Measurements from ENCODE around the gene BAIAP3. TPM values are rescaled to one million over a fixed set of nuclear protein-coding genes. Genes with fewer than 3 reads are reported as not detected.
A peak's percentile ranks its signal among the peaks of the same experiment; 100 is the strongest.

Gene BAIAP3
- total and polyA plus RNA-seq, 2 of the 4 experiments (the other 2 are of a cell fraction): 0.36 to 0.65 TPM

DNA sequence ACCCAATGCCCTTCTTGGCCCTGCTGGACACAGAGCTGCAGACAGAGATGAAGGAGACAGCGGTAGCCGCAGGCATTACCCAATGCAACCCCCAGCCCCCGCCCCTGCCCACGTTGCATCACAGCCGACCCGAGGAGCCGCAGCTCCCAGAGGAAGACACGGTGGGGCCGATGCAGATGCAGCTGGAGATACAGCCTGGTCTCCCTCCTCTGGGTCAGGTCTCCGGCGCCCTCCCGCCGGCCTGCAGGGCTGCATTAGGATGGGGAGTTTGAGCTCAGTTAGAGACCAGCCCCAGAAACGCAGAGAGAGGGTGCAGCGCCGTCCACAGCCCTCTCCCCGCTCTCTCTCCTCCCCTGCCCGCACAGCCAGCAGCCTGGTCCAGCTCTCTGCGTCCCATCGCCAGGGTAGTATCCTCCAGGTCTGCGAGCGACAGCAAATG is 43.4 kb upstream of the BAIAP3 start:
- peaks cover 61% of the 10 kb centered on the region for H3K27me3 ChIP-seq (ENCODE audit: control insufficient read depth, insufficient read depth, low read length)
- peak; percentile 59 for TF ChIP-seq CEBPB (IDR thresholded peaks at IDR 0.05; ENCODE audit: low read depth, low read length)
- TF ChIP-seq CHD1 (IDR thresholded peaks at IDR 0.05; ENCODE audit: low read depth, low read length): no peak
- TF ChIP-seq, protein P1, sequence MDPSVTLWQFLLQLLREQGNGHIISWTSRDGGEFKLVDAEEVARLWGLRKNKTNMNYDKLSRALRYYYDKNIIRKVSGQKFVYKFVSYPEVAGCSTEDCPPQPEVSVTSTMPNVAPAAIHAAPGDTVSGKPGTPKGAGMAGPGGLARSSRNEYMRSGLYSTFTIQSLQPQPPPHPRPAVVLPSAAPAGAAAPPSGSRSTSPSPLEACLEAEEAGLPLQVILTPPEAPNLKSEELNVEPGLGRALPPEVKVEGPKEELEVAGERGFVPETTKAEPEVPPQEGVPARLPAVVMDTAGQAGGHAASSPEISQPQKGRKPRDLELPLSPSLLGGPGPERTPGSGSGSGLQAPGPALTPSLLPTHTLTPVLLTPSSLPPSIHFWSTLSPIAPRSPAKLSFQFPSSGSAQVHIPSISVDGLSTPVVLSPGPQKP (IDR thresholded peaks at IDR 0.05; ENCODE audit: borderline replicate concordance, low read depth, low read length): no peak
- peak; percentile 13; the same call in 1 of the 2 replicates for TF ChIP-seq MAZ (IDR thresholded peaks at IDR 0.05; ENCODE audit: borderline replicate concordance, low read depth, low read length)
- TF ChIP-seq BHLHE40 (IDR thresholded peaks at IDR 0.05; ENCODE audit: low read depth, low read length): no peak
- ATAC-seq (ENCODE audit: low read depth) (peak; percentile 43; the same call in 1 of the 2 replicates), DNase-seq (no peak)
- no peak overlapping the region for H3K14ac ChIP-seq (replicated peaks; ENCODE audit: low read depth, low read length)
- no peak overlapping the region for H2AK5ac ChIP-seq (ENCODE audit: low read depth, low read length)
- H2BK120ac ChIP-seq (ENCODE audit: low read depth, low read length): no peak overlapping the region
- BruUV-seq (replicated peaks): no TSS peak
- H4K20me1 ChIP-seq (ENCODE audit: insufficient read depth, low read length): no peaks in the 10 kb centered on the region
- H3K79me1 ChIP-seq (ENCODE audit: low read depth in 1 of 2, low read length in 2 of 2): no peaks in the 10 kb centered on the region
- H3K9me1 ChIP-seq (ENCODE audit: insufficient read depth, low read length): no peaks in the 10 kb centered on the region
- CTCF ChIA-PET: interaction anchor here (0.5 kb wide), 1 partner anchor 443 kb away, joined by 3 read pairs; no protein-coding TSS in a partner anchor
- H3K18ac ChIP-seq (ENCODE audit: low read depth, low read length): no peak overlapping the region
- no peak overlapping the region; the same call in 1 of the 2 replicates for H3K4me2 ChIP-seq (ENCODE audit: low read depth, low read length)
- whole genome bisulfite sequencing, 2 experiments (ENCODE audit: extremely low coverage in 2 of 2, insufficient read length in 1 of 2): 23% methylated on average over 8 of the region's 22 CpGs; no CpG with 5 or more reads in 1 of the 2 experiments
- H3K4me3 ChIP-seq (ENCODE audit: insufficient read depth, low read depth, low read length): no peak overlapping the region
- dilution Hi-C loops (cut with HindIII; ENCODE audit: low sequenced_read_pairs, unreplicated experiment) (no loop called here), in situ Hi-C loops (cut with MboI; ENCODE audit: low sequenced_read_pairs) (no loop called here), intact Hi-C loops (cut with micrococcal nuclease) (no loop called here)
- no peak overlapping the region for H3K23ac ChIP-seq (ENCODE audit: low read depth, low read length)
- H4K8ac ChIP-seq (ENCODE audit: low read depth in 2 of 2, low read length in 2 of 2): no peak overlapping the region
- no peaks in the 10 kb centered on the region; the same call in 1 of the 2 replicates for H3K4me1 ChIP-seq (ENCODE audit: control insufficient read depth, insufficient read depth, low read length)
- H3K36me3 ChIP-seq (ENCODE audit: control insufficient read depth, insufficient read depth, low read length): no peaks in the 10 kb centered on the region
- H2AK9ac ChIP-seq (replicated peaks; ENCODE audit: low read depth, low read length, poor library complexity): no peak overlapping the region
- POLR2A ChIA-PET (ENCODE audit: unreplicated experiment): no interaction called here
- no peak overlapping the region for H3K56ac ChIP-seq (ENCODE audit: extremely low read depth, insufficient read depth, low read length)
- H3K27ac ChIP-seq (ENCODE audit: insufficient read depth, low read length): no peak overlapping the region
- no peak overlapping the region for H3K4ac ChIP-seq (ENCODE audit: low read depth, low read length)
- no peak overlapping the region for H4K5ac ChIP-seq (ENCODE audit: low read depth, low read length)
- no peak overlapping the region for H3K9ac ChIP-seq (ENCODE audit: low read depth, low read length)
- no peak overlapping the region for H2BK15ac ChIP-seq (ENCODE audit: low read depth, low read length)
- H3K9me3 ChIP-seq (ENCODE audit: control insufficient read depth, insufficient read depth, low read length): no peaks in the 10 kb centered on the region
- peak overlapping the region; percentile 21 for H2AFZ ChIP-seq (replicated peaks; ENCODE audit: low read length, poor library complexity)
- H2BK5ac ChIP-seq (ENCODE audit: low read depth, low read length, poor library complexity, severe bottlenecking): no peak overlapping the region
- H2BK20ac ChIP-seq (ENCODE audit: low read depth, low read length): no peak overlapping the region
- H4K91ac ChIP-seq (ENCODE audit: insufficient read depth, low read depth, low read length): no peak overlapping the region

Data from IMR-90 (cell line).